ENCODE data around the gene UNC13D.
"Not testable (repeated sequence)": the region's sequence is repeated elsewhere in the genome, so short reads cannot be mapped to it uniquely, and the experiment has no call there.

The UNC13D gene

DNA sequence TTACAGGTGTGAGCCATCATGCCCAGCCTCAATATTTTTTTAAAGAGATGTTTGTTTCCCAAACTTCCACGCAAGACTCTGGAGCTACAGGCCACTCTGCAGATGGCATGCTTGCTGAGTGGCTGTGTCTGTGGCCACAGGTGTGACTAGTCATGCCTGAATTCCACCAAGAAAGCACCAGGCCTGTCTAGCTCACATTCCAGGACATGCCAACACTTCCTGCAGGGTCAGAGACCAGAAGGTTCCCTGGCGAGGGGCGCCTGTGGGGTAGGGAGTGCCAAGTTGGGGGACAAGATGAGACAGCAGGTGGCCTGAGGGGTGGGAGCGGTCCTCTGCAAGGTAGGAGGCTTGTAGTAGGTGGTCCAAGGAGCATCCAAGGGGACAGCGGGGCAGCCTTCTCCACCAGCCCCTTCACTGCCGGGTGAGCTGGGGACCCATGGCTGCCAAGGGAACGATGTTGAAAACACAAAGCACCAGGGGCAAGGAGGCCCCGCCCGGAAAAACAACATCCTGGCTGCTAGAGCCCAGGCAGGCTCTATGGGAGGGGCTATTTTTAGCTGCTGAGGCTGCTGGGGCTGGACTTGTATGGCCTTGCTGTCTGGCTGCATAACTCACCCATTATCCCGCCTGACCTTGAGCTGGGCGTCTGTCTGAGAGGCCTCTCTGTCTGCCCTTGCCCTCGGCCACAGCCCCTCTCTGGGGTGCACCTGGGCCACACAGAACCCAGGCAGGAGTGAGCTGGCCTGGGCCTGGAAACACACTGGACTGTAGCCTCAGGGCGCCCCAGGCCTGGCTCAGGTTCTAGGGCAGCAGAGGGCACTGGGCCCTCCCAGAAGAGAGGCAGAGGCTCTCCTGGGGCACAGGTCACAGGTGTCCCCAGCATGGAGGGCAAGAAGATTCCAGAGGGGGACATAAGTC lies 28.5 kb upstream of the UNC13D start:
- Histone ChIP-seq H3K4me3 (ENCODE audit: insufficient read length, low read depth) (no peak overlapping the region), H3K9me3 (ENCODE audit: insufficient read depth, low read length) (no peaks in the 10 kb centered on the region), H3K36me3 (ENCODE audit: insufficient read depth, insufficient read length, low read length) (peaks cover 32% of the 10 kb centered on the region), H3K27me3 (ENCODE audit: insufficient read depth, insufficient read length) (peaks cover 13% of the 10 kb centered on the region), H3K9ac (ENCODE audit: insufficient read length, low read depth) (peak overlapping the region; percentile 4), H3K4me1 (ENCODE audit: insufficient read depth, insufficient read length) (peaks cover 22% of the 10 kb centered on the region)
- TF ChIP-seq SUZ12 (IDR thresholded peaks at IDR 0.05; ENCODE audit: extremely low read depth, insufficient read depth, insufficient read length), result no peak
- TF ChIP-seq ZNF274 (IDR thresholded peaks at IDR 0.05; ENCODE audit: low read depth, low read length), result no peak
- no peak for DNase-seq (ENCODE audit: low read depth, low spot score)

- not testable (repeated sequence) for H3K9ac ChIP-seq (ENCODE audit: insufficient read length, low read depth); H3K4me3 ChIP-seq (ENCODE audit: insufficient read length, low read depth); H3K4me1 ChIP-seq (ENCODE audit: insufficient read depth, insufficient read length); H3K27me3 ChIP-seq (ENCODE audit: insufficient read depth, insufficient read length); H3K9me3 ChIP-seq (ENCODE audit: insufficient read depth, low read length); DNase-seq (ENCODE audit: low read depth, low spot score)
- peaks cover 17% of the 10 kb centered on the region for H3K36me3 ChIP-seq (ENCODE audit: insufficient read depth, insufficient read length, low read length)
Measured at GRCh38 chr17:75870228-75870627, 26.0 kb upstream of the UNC13D start.

DNA sequence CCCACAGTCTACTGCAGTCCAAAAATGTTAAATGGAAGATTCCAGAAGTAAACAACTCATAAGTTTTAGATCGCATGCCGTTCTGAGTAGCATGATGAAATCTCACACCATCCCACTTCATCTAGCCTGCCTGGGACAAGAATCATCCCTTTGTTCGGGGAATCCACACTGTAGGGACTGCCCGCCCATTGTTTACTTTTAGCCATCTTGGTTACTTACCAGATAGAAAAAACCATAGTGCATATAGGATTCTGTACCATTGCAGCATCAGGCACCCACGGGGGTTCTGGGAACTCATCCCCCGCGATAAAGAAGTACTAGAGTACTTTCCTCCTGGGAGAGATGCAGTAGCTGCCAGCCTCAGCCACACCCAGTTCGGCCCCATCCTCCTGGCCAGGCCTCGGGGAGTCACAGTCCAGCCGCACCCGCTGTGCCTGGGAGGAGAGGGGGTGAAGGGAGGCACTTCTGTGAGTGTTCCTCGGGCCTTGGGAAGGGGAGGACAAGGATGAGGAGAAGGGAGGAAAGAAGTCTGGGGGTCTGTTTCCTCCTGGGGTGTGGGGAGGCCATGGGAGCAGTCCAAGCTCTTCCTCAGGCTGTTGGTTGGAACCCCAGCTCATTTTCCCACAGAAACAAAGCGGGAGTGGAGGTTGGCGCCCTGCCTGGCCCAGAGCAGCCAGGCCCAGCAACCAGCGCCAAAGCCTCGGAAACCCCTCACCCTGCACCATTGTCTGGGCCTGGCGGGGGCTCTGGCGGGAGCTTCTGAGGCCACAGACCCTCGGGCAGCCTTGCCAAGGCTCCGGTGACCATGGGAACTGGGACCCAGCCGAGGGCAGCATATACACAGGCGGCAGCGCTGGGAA lies 25.3 kb upstream of the UNC13D start:
- H3K27me3 ChIP-seq (ENCODE audit: insufficient read depth, insufficient read length), result no peaks in the 10 kb centered on the region
- peaks cover 11% of the 10 kb centered on the region for H3K36me3 ChIP-seq (ENCODE audit: insufficient read depth, insufficient read length, low read length)
- peak overlapping the region; percentile 61 for H3K9ac ChIP-seq (ENCODE audit: insufficient read length, low read depth)
- no peak overlapping the region for H3K4me3 ChIP-seq (ENCODE audit: insufficient read length, low read depth)
- no peaks in the 10 kb centered on the region for H3K9me3 ChIP-seq (ENCODE audit: insufficient read depth, low read length)
- TF ChIP-seq ZNF274 (IDR thresholded peaks at IDR 0.05; ENCODE audit: low read depth, low read length) (no peak), YY1 (IDR thresholded peaks at IDR 0.05; ENCODE audit: insufficient read depth, insufficient read length) (no peak), SUZ12 (IDR thresholded peaks at IDR 0.05; ENCODE audit: extremely low read depth, insufficient read depth, insufficient read length) (no peak)
- no peak for DNase-seq (ENCODE audit: low read depth, low spot score)
- H3K4me1 ChIP-seq (ENCODE audit: insufficient read depth, insufficient read length), result peaks cover 11% of the 10 kb centered on the region

- not testable (repeated sequence) for H3K9me3 ChIP-seq (ENCODE audit: insufficient read depth, low read length); H3K9ac ChIP-seq (ENCODE audit: insufficient read length, low read depth); H3K4me3 ChIP-seq (ENCODE audit: insufficient read length, low read depth); H3K36me3 ChIP-seq (ENCODE audit: insufficient read depth, insufficient read length, low read length); H3K27me3 ChIP-seq (ENCODE audit: insufficient read depth, insufficient read length); DNase-seq (ENCODE audit: low read depth, low spot score)
- peaks cover 15% of the 10 kb centered on the region for H3K4me1 ChIP-seq (ENCODE audit: insufficient read depth, insufficient read length)
Measured at GRCh38 chr17:75868730-75869281, 24.6 kb upstream of the UNC13D start.

GRCh38 chr17:75865404-75866188 lies 21.4 kb upstream of the UNC13D start:
- peak overlapping the region; percentile 27 for H3K9ac ChIP-seq (ENCODE audit: insufficient read length, low read depth)
- H3K27me3 ChIP-seq (ENCODE audit: insufficient read depth, insufficient read length); DNase-seq (ENCODE audit: low read depth, low spot score); H3K36me3 ChIP-seq (ENCODE audit: insufficient read depth, insufficient read length, low read length); H3K4me1 ChIP-seq (ENCODE audit: insufficient read depth, insufficient read length); H3K9me3 ChIP-seq (ENCODE audit: insufficient read depth, low read length); H3K4me3 ChIP-seq (ENCODE audit: insufficient read length, low read depth): not testable (repeated sequence)

DNA sequence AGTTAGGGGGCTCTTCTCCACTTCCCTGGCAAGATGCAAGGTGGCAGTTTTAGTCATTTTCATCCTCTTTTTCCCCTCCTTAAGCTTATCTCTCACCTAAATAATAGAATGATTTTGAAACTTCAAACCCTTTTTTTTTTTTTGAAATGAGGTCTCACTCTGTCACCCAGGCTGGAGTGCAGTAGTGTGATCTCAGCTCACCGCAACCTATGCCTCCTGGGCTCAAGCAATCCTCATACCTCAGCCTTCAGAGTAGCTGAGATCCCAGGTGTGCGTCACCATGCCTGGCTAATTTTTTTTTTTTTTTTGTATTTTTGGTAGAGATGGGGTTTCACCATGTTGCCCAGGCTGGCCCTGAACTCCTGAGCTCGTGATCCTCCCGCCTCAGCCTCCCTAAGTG lies 20.7 kb upstream of the UNC13D start:
- not testable (repeated sequence) for H3K4me1 ChIP-seq (ENCODE audit: insufficient read depth, insufficient read length); H3K9ac ChIP-seq (ENCODE audit: insufficient read length, low read depth); H3K4me3 ChIP-seq (ENCODE audit: insufficient read length, low read depth); DNase-seq (ENCODE audit: low read depth, low spot score); H3K9me3 ChIP-seq (ENCODE audit: insufficient read depth, low read length); H3K27me3 ChIP-seq (ENCODE audit: insufficient read depth, insufficient read length); H3K36me3 ChIP-seq (ENCODE audit: insufficient read depth, insufficient read length, low read length)

DNA sequence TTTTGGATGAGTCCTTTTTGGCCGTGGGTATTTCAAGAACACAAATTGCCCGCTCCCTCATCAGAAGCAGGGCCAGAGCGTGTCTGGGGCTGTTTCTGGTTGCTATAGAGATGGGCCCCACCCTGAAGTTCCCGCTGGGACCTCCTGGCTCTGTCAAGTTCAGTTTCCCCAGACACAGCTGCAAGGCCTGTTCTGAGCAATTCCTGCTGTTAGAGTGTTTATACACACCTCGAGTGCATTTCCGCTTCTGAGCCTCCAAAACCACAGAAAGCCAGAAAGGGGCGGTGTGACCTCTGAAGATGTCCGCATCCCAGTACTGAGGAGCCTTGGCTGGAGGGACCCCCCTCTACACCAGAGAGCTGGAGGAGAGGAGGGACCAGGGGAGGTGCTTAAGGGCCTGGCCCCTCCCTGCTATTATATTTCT lies 20.3 kb upstream of the UNC13D start:
- Histone ChIP-seq H3K4me3 (ENCODE audit: insufficient read length, low read depth) (no peak overlapping the region), H3K9ac (ENCODE audit: insufficient read length, low read depth) (no peak overlapping the region), H3K4me1 (ENCODE audit: insufficient read depth, insufficient read length) (peaks cover 8% of the 10 kb centered on the region), H3K9me3 (ENCODE audit: insufficient read depth, low read length) (no peaks in the 10 kb centered on the region), H3K27me3 (ENCODE audit: insufficient read depth, insufficient read length) (no peaks in the 10 kb centered on the region), H3K36me3 (ENCODE audit: insufficient read depth, insufficient read length, low read length) (no peaks in the 10 kb centered on the region)
- no peak for TF ChIP-seq YY1 (IDR thresholded peaks at IDR 0.05; ENCODE audit: insufficient read depth, insufficient read length)
- no peak for TF ChIP-seq ZNF274 (IDR thresholded peaks at IDR 0.05; ENCODE audit: low read depth, low read length)
- TF ChIP-seq SUZ12 (IDR thresholded peaks at IDR 0.05; ENCODE audit: extremely low read depth, insufficient read depth, insufficient read length), result no peak
- no peak for DNase-seq (ENCODE audit: low read depth, low spot score)
